Head of caudate nucleus (tissue), 42 donors: Measurements from ENCODE around the gene TRPT1.

Experiments
- DNase-seq, 42 donors: peaks; one replicate each; pipeline versions ENCODE4 v3.0.0 to v3.0.0-alpha.2; 2020 to 2021; ENCODE audit warnings: mixed read lengths in 7 of 42
- intact Hi-C: fragments of 100-400 bp; cut with DNase I; formaldehyde crosslinking; loops from one replicate; pipeline ENCODE4 v1.15.0; 2022

Gene TRPT1

GRCh38 chr11:64233913-64234586, 8.1 kb upstream of the TRPT1 start, which contains the start of gene VEGFB:
TSS of gene VEGFB (plus strand) at chr11:64234584. CDS start at chr11:64234834, 250 bp downstream.
- peak in 39 of 42 donors; percentile 47 to 86 (median 71) for DNase-seq
- intact Hi-C loops = no loop called here

- intact Hi-C loops = no loop called here
- peak in 1 of 42 donors; percentile 9 for DNase-seq
Observed at GRCh38 chr11:64232967-64233315, 7.0 kb upstream of the TRPT1 start.

GRCh38 chr11:64232182-64232966, 6.4 kb upstream of the TRPT1 start:
- intact Hi-C loops = no loop called here
- no peak for DNase-seq

- no peak for DNase-seq
- intact Hi-C loops = no loop called here
Observed at GRCh38 chr11:64231546-64231945, 5.6 kb upstream of the TRPT1 start.

GRCh38 chr11:64230985-64231365, 5.0 kb upstream of the TRPT1 start:
- intact Hi-C loops = no loop called here
- DNase-seq = peak in 1 of 42 donors; percentile 6

GRCh38 chr11:64230171-64230984, 4.4 kb upstream of the TRPT1 start, which contains the start of gene DNAJC4:
TSS of gene DNAJC4 (plus strand) at chr11:64230548. CDS start at chr11:64230855, 307 bp downstream.
- peak; percentile 85 to 97 (median 92) for DNase-seq
- intact Hi-C loops = no loop called here

GRCh38 chr11:64229744-64230170, 3.8 kb upstream of the TRPT1 start:
- peak in 1 of 42 donors; percentile 3 for DNase-seq
- intact Hi-C loops = no loop called here

GRCh38 chr11:64229090-64229743, 3.2 kb upstream of the TRPT1 start:
- peak in 1 of 42 donors; percentile 2 for DNase-seq
- intact Hi-C loops = no loop called here

- DNase-seq = no peak
Observed at GRCh38 chr11:64227405-64227956, 1.5 kb upstream of the TRPT1 start.

GRCh38 chr11:64226507-64227051, 593 bp upstream of the TRPT1 start:
- DNase-seq = peak in 19 of 42 donors; percentile 50 to 73 (median 56)
- intact Hi-C loops = no loop called here

More at GRCh38 chr11:64227405-64227956, 1.5 kb upstream of the TRPT1 start:
- intact Hi-C loops = no loop called here

- DNase-seq = peak in 1 of 42 donors; percentile 5
- intact Hi-C loops = no loop called here
Observed at GRCh38 chr11:64224891-64225607, 937 bp downstream of the TRPT1 start.

GRCh38 chr11:64224151-64224890, 1.7 kb downstream of the TRPT1 start:
- intact Hi-C loops = no loop called here
- no peak for DNase-seq

GRCh38 chr11:64223001-64223651, 2.9 kb downstream of the TRPT1 start:
- intact Hi-C loops = no loop called here
- DNase-seq = no peak

GRCh38 chr11:64222651-64223000, 3.4 kb downstream of the TRPT1 start:
- no peak for DNase-seq
- intact Hi-C loops = no loop called here

- DNase-seq = no peak
- intact Hi-C loops = no loop called here
Observed at GRCh38 chr11:64220798-64221197, 5.2 kb downstream of the TRPT1 start.

GRCh38 chr11:64220271-64220670, 5.7 kb downstream of the TRPT1 start:
- intact Hi-C loops = no loop called here
- DNase-seq = no peak

GRCh38 chr11:64219755-64220154, 6.2 kb downstream of the TRPT1 start:
- no peak for DNase-seq
- intact Hi-C loops = no loop called here
